Upper lobe of left lung (tissue), 4 donors: ENCODE data around the gene PRKAG2.

Source experiments
- POLR2A ChIP-seq, 4 donors: fragments of 450-650 bp; IDR thresholded peaks; one replicate each; pipeline ENCODE4 v1.5.1; 2016 to 2017; ENCODE audit warnings: antibody characterized with exemption in 4 of 4, mild to moderate bottlenecking in 2 of 4
- POLR2AphosphoS5 ChIP-seq, 2 donors: sonication (generic); formaldehyde crosslinking; IDR thresholded peaks; one replicate each; pipeline ENCODE4 v1.5.1; 2017; ENCODE audit warnings: antibody characterized with exemption in 2 of 2
- TF ChIP-seq, protein P1 (sequence below), 6 experiments: fragments of 450-650 bp in 4 of 6; fragments of 200-600 bp in 2 of 6; sonication (generic) in 2 of 6; IDR thresholded peaks; one replicate each; pipeline ENCODE4 v1.5.1; 2016 to 2019; ENCODE audit warnings: antibody characterized with exemption in 6 of 6

DNA sequence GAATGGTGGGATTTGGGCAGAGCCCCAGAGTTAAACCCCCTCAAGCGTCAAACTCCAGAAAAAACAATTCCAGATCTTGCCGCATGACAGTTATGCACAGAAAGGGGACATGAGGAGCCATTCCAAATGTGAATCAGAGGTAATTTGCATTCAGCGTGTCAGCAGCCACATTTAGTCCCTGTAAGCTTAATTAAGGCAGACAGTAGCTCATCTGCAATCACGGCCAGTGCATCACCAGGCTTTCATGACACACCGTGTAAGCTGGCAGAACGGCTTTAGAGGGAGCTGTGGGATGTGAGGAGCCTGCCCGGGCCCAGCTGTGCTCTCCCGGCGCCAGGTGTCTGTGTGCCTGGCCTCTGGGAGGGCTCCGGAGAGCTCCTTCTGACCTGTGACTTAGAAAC, 18.7 kb upstream of the PRKAG2 start:
- TF ChIP-seq, protein P1, sequence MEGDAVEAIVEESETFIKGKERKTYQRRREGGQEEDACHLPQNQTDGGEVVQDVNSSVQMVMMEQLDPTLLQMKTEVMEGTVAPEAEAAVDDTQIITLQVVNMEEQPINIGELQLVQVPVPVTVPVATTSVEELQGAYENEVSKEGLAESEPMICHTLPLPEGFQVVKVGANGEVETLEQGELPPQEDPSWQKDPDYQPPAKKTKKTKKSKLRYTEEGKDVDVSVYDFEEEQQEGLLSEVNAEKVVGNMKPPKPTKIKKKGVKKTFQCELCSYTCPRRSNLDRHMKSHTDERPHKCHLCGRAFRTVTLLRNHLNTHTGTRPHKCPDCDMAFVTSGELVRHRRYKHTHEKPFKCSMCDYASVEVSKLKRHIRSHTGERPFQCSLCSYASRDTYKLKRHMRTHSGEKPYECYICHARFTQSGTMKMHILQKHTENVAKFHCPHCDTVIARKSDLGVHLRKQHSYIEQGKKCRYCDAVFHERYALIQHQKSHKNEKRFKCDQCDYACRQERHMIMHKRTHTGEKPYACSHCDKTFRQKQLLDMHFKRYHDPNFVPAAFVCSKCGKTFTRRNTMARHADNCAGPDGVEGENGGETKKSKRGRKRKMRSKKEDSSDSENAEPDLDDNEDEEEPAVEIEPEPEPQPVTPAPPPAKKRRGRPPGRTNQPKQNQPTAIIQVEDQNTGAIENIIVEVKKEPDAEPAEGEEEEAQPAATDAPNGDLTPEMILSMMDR (IDR thresholded peaks at IDR 0.05) = no peak
- TF ChIP-seq POLR2A (IDR thresholded peaks at IDR 0.05) (no peak), POLR2AphosphoS5 (IDR thresholded peaks at IDR 0.05) (no peak)
